Effector CD8-positive, alpha-beta T cell (primary cell): ENCODE measurements around the gene EIF5B.
"Not testable (repeated sequence)": the region's sequence is repeated elsewhere in the genome, so short reads cannot be mapped to it uniquely, and the experiment has no call there.

Experiments used
- DNase-seq: peaks from one replicate; lab custom pipeline; 2025; lab: John Stamatoyannopoulos, UW

The EIF5B gene

DNA sequence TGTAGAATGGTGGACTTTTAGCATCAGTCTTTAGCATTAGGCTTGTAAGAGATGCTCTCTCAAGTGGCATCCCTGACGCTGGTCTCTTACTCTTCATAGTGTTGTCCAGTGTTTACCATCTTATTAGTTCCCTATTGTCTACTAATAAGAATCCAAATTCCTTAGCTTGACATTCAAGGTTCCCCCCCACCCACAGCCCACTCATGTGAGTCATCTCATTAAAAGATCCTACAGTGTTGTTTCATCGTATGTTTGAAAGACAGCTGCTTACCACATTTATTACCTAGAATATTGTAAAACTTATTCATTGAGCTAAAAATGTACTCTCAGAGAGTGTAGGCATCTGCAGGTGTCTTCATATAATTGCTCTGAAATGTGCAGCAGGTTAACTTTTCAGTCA lies 28.5 kb downstream of the EIF5B start:
- no peak for DNase-seq

GRCh38 chr2:99368854-99369253 lies 31.7 kb downstream of the EIF5B start:
- not testable (repeated sequence) for DNase-seq

DNA sequence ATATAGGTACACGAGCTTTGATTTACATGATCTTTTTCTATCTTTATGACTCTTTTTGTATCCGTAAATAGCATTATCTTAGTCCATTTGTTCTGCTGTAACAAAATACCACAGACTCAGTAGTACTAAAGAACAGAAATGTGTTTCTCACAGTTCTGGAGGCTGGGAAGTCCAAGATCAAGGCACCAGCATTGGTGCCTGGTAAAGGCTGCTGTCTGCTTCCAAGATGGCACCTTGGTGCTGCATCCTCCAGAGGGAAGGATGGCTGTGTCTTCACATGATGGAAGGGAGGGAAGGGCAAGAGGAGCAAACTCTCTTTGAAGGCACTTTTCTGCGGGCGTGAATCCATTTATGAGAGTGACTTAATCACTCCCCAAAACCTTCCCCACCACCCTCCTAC lies 36.0 kb downstream of the EIF5B start:
- DNase-seq, result no peak

- no peak for DNase-seq
Measured at GRCh38 chr2:99374747-99375146, 37.6 kb downstream of the EIF5B start.

DNA sequence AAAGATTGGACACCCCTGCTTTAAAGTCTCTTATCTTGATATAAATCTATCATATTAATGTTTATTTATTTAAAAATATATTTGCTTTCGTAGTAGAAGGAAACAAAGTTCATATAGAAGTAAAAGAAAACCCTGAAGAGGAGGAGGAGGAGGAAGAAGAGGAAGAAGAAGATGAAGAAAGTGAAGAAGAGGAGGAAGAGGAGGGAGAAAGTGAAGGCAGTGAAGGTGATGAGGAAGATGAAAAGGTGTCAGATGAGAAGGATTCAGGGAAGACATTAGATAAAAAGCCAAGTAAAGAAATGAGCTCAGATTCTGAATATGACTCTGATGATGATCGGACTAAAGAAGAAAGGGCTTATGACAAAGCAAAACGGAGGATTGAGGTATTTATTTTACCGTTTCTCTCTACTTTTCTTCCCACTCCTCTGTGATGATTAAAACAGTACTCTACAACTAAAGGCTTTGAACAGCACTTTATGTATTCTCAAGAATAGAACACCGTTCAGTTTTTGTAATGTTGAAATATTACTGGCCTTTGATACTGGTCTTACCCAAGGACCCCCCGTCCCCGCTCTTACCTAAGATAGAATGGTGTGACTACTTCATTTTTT lies 39.2 kb downstream of the EIF5B start:
- no peak for DNase-seq

GRCh38 chr2:99377879-99378278 lies 40.7 kb downstream of the EIF5B start:
- DNase-seq, result no peak

- DNase-seq, result no peak
Measured at GRCh38 chr2:99380376-99381010, 43.3 kb downstream of the EIF5B start.

DNA sequence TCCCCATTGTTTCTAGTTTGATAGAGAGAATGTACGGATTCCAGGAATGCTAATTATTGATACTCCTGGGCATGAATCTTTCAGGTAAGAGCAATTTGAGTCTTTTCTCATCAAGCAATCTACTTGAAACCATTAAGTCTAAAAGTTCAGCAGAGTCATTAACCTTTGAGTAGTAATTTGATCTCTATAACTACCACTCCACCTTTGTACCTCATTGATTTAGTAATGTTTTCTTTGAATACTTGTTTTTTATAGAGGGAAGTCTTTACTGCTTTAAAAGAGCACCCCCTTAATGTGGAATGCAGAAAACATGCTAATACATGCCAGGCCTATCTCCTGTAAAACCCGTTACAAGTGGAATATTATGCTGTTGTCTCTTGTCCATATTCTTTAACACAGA lies 45.0 kb downstream of the EIF5B start:
- DNase-seq, result no peak

- no peak for DNase-seq
Measured at GRCh38 chr2:99386011-99386410, 48.8 kb downstream of the EIF5B start.

- DNase-seq, result no peak
Measured at GRCh38 chr2:99388892-99389291, 51.7 kb downstream of the EIF5B start.

- DNase-seq, result no peak
Measured at GRCh38 chr2:99389371-99389770, 52.2 kb downstream of the EIF5B start.

DNA sequence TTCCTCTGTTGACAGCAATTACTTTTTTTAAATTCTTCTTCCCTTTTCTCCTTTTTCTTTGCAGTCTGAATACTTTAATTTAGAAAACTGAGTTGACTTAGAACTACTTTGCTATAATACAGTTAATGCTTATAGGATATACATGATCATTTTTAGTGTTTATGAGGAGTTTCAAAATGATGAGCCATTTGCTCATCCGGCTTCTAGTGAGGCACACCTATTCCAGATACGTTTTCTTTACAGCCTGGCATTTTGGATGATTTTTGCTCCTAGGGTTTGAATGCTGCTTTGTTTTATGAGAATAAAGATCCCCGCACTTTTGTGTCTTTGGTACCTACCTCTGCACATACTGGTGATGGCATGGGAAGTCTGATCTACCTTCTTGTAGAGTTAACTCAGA lies 52.8 kb downstream of the EIF5B start:
- no peak for DNase-seq

GRCh38 chr2:99395589-99396130 lies 58.5 kb downstream of the EIF5B start:
- DNase-seq, result no peak

DNA sequence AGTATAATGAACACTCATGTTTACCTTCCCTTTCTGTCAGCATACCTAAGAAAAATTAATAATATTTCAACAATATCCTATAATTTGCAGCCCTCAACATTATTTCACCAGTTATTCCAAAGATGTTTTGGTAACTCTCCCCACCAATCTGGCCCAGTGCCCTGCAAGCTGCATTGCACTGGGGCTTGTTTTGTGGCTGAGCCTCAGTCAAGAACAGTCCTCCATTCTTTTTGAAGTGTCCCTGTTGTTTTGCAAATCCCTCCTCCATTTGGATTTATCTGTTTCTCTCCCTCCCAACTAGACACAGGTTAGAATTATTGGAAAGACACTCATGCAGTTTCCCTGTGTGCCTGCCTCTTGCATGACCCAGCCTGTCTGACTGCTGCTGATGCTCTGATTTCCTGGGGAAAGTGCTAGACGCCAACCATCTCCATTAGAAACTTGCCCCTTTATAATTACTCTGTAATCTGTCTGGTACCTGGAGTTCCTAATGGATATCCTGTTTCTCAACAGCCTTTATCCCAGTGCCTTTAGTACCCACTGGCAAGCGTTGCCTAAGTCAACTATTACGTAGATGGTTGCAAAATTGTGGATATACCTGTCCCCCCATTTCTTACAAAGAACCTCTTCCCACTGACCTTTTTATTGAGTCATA lies 60.2 kb downstream of the EIF5B start:
- no peak for DNase-seq

- no peak for DNase-seq
Measured at GRCh38 chr2:99398303-99398702, 61.1 kb downstream of the EIF5B start.

GRCh38 chr2:99399063-99399462 lies 61.9 kb downstream of the EIF5B start:
- no peak for DNase-seq

GRCh38 chr2:99399795-99400194 lies 62.6 kb downstream of the EIF5B start:
- no peak for DNase-seq

- no peak for DNase-seq
Measured at GRCh38 chr2:99401841-99402240, 64.7 kb downstream of the EIF5B start.

DNA sequence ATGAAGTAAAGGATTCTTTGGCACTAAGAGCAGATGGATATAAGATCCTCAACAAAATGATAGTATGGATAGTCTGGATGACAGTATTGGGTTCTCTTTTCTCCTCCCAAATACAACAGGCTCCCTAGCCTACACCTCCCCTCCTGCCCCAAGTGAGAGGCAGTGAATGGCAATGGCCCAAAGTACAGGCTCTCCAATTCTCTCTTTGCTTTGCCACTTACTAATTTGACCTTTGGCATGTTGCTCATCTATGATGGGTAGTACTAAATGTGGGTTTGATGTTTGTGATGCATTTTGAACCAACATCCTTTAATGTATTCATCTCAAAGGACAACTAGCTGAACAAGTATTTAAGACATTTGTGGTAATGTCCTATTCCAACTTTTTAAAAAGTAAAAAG lies 65.9 kb downstream of the EIF5B start:
- no peak for DNase-seq

- no peak for DNase-seq
Measured at GRCh38 chr2:99403524-99403923, 66.3 kb downstream of the EIF5B start.

DNA sequence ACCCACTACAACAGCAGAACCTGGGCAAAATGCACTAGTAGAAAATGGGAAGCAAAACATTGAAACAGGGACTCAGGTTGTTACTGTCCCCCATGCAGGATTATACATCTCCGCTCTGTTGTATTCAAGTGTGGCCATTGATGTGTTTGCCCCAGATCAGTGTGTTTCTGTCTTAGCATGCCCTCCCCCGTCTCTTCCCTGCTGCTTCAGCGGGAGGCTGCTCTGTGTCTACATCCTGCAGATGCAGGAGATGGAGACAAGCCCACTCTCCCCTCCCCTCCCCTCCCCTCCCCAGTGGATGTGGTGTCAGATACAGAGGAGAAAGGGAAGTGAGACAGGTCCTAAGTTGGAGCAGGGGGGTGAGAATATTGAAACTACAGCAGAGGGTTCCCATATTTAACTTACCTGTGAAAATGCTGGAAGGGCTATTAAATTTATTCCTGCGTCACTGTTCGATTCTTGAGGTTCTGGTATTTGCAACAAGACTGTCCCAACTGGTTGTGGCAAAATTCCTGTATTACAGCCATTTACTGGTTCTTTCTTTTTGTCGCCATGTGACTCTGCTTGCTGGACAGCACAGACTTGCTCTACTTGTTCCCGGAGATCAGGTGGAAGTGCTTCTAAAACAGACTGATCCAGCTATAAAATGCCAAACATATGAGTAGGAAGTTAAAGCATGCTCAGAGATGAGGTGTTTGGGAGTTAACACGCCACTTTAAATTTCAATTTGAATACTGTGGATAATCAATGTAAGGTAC lies 67.0 kb downstream of the EIF5B start:
- DNase-seq, result no peak
